Activated naive CD8-positive, alpha-beta T cell (primary cell): ENCODE data around the gene RBM15B.

ENCODE experiments used
- H3K27ac Mint-ChIP-seq: one replicate; pipeline ENCODE4 v1.8.0; 2021; ENCODE audit warnings: mixed read lengths
- H3K27me3 Mint-ChIP-seq: one replicate; pipeline ENCODE4 v1.8.0; 2021; ENCODE audit warnings: mixed read lengths
- H3K36me3 Mint-ChIP-seq: one replicate; pipeline ENCODE4 v1.8.0; 2021; ENCODE audit warnings: mixed read lengths
- H3K4me1 Mint-ChIP-seq: one replicate; pipeline ENCODE4 v1.8.0; 2021; ENCODE audit warnings: low read depth, mixed read lengths
- H3K4me3 Mint-ChIP-seq: one replicate; pipeline ENCODE4 v1.8.0; 2021; ENCODE audit warnings: mild to moderate bottlenecking, mixed read lengths
- H3K9me3 Mint-ChIP-seq: one replicate; pipeline ENCODE4 v1.8.0; 2021; ENCODE audit warnings: low read depth, mixed read lengths

The RBM15B gene

DNA sequence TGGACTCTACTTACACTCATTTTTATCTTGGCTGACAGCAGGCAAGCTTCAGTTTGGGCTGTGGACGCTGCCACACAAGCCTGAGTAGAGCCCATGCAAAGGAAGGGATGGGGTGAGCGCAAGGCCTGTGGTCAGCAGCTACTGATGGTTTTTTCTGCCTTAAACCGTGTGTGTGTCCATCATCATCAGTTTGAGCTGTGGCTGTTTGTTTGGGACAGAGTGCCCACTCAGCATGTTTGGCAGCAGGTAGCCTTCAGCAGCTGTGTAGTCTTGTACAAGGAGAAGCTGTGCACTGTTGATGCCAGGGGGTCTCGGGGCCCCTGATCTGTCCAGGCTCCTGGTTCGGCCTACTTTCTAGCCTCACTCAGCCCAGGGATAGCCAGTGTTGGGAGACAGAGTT is 3.5 kb downstream of the RBM15B start:
- H3K4me3 Mint-ChIP-seq: peak overlapping the region; percentile 76
- no peaks in the 10 kb centered on the region for H3K9me3 Mint-ChIP-seq
- no peaks in the 10 kb centered on the region for H3K27me3 Mint-ChIP-seq
- H3K4me1 Mint-ChIP-seq: peaks cover 44% of the 10 kb centered on the region
- peak overlapping the region; percentile 52 for H3K27ac Mint-ChIP-seq
- H3K36me3 Mint-ChIP-seq: peaks cover 11% of the 10 kb centered on the region

GRCh38 chr3:51395493-51396213 is 4.6 kb downstream of the RBM15B start:
- Mint-ChIP-seq H3K4me3 (peak overlapping the region; percentile 4), H3K9me3 (no peaks in the 10 kb centered on the region), H3K27ac (peak overlapping the region; percentile 86), H3K27me3 (no peaks in the 10 kb centered on the region), H3K36me3 (peaks cover 11% of the 10 kb centered on the region), H3K4me1 (peaks cover 38% of the 10 kb centered on the region)

- Mint-ChIP-seq H3K27ac (peak overlapping the region; percentile 86), H3K4me3 (no peak overlapping the region), H3K36me3 (peaks cover 11% of the 10 kb centered on the region), H3K27me3 (no peaks in the 10 kb centered on the region), H3K4me1 (peaks cover 36% of the 10 kb centered on the region), H3K9me3 (no peaks in the 10 kb centered on the region)
Measured at GRCh38 chr3:51396401-51396800, 5.3 kb downstream of the RBM15B start.

GRCh38 chr3:51397392-51397791 is 6.3 kb downstream of the RBM15B start:
- Mint-ChIP-seq H3K36me3 (peaks cover 13% of the 10 kb centered on the region), H3K4me1 (peaks cover 38% of the 10 kb centered on the region), H3K27ac (peak overlapping the region; percentile 70), H3K4me3 (no peak overlapping the region), H3K9me3 (no peaks in the 10 kb centered on the region), H3K27me3 (no peaks in the 10 kb centered on the region)

DNA sequence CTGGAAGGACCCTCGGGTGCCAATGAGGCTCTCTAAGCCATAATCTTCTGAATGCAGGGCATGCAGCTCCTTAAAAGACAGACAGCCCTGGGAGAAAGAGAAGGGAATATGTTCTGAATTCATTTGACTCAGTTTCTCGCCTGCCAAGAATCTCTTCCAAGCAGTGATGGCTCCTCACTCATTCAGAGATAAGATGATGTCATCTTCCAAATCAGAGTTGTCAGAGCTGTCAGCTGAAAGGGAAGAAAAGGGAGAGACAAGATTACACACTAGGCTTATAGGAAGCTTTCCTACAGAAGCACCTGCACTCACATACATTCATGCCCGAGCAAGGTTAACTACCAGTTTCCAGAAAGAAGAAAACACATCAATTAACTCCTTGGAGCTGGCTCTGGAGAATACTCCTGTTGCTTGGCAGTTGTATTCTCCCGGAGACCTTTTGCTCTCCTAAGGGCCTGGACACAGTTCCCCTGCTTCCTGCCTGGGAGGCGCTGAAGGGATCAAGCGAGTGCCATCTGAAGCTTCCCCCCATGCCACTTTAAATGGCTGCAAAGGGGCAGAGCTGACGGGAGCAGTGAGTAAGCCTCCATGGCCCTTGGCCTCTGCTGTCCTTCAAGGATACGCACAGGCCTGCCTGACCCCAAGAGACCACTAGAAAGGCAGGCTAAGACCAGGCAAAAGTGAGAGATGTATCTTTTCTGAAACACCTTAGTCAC is 7.7 kb downstream of the RBM15B start:
- Mint-ChIP-seq H3K4me3 (no peak overlapping the region), H3K9me3 (no peaks in the 10 kb centered on the region), H3K27me3 (no peaks in the 10 kb centered on the region), H3K4me1 (peaks cover 39% of the 10 kb centered on the region), H3K36me3 (peaks cover 11% of the 10 kb centered on the region), H3K27ac (peak overlapping the region; percentile 22)

- Mint-ChIP-seq H3K36me3 (peaks cover 5% of the 10 kb centered on the region), H3K4me1 (peaks cover 39% of the 10 kb centered on the region), H3K27ac (peak overlapping the region; percentile 68), H3K27me3 (no peaks in the 10 kb centered on the region), H3K4me3 (no peak overlapping the region), H3K9me3 (no peaks in the 10 kb centered on the region)
Measured at GRCh38 chr3:51400166-51400565, 9.1 kb downstream of the RBM15B start.

DNA sequence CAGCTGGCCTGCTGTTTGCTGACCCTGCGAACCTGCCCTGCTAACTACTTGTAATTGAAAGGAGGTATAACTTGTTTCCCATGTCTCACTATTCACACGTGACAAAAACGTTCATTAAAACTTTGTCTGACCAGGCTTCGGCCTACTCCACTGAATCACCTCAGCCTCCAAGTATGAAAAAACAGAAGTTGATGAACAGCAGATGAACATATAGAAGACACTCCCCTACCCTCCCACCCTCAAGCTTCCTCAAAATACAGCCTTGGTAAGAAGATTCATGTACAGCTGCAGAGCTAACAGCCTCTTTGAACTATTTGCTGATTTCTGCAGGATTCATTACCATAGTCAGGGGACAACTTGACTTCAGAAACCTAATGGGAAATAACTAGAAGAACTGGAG is 10.7 kb downstream of the RBM15B start:
- no peak overlapping the region for H3K27ac Mint-ChIP-seq
- H3K9me3 Mint-ChIP-seq: no peaks in the 10 kb centered on the region
- H3K36me3 Mint-ChIP-seq: peaks cover 2% of the 10 kb centered on the region
- H3K27me3 Mint-ChIP-seq: no peaks in the 10 kb centered on the region
- peaks cover 37% of the 10 kb centered on the region for H3K4me1 Mint-ChIP-seq
- H3K4me3 Mint-ChIP-seq: no peak overlapping the region

GRCh38 chr3:51403675-51404074 is 12.6 kb downstream of the RBM15B start:
- H3K27ac Mint-ChIP-seq: peak overlapping the region; percentile 61
- H3K4me3 Mint-ChIP-seq: no peak overlapping the region
- no peaks in the 10 kb centered on the region for H3K27me3 Mint-ChIP-seq
- peaks cover 2% of the 10 kb centered on the region for H3K36me3 Mint-ChIP-seq
- H3K9me3 Mint-ChIP-seq: no peaks in the 10 kb centered on the region
- peaks cover 44% of the 10 kb centered on the region for H3K4me1 Mint-ChIP-seq

DNA sequence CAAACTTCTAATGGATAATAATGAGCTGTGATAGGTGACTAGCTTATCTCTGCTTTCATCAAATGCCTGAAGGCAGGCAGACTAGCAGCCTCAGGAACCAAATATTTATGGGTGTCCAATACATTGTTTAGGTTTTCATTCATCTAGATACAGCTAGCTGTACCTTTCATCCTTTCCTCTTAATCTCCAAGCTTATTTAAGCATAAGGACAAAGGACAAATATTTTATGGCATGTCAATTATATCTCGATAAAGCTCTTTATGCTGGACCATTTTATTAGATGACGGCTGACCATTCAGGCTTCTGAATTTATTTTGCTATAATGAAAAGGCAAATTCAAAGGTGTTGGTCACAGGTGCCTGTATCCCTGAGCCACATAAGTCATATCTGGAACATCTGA is 16.9 kb downstream of the RBM15B start:
- Mint-ChIP-seq H3K9me3 (no peaks in the 10 kb centered on the region), H3K36me3 (peaks cover 2% of the 10 kb centered on the region)

DNA sequence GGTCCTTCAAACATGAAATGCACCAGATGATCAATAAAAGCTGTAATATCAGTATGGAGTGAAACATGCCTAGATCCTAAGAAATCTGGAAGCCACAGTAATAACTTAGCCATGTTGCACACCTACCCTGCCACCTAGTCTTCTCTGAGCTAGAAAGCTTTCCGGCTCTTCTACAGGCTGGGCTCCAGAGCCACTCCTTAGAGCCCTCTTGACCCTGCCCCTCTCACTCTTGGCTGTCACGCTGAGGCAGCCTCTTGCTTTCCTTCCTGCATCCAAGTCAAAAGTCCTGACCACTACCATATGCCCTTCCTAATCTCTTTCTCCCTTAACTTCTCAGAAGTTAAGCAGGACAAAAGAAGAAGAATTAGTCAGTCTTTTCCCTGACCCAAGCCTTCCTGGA is 17.7 kb downstream of the RBM15B start:
- Mint-ChIP-seq H3K9me3 (no peaks in the 10 kb centered on the region), H3K4me3 (no peak overlapping the region), H3K36me3 (peaks cover 4% of the 10 kb centered on the region), H3K4me1 (peaks cover 30% of the 10 kb centered on the region), H3K27ac (no peak overlapping the region), H3K27me3 (no peaks in the 10 kb centered on the region)

More for the DNA sequence above, 16.9 kb downstream of the RBM15B start:
- no peaks in the 10 kb centered on the region for H3K27me3 Mint-ChIP-seq
- H3K4me1 Mint-ChIP-seq: peaks cover 38% of the 10 kb centered on the region
- no peak overlapping the region for H3K27ac Mint-ChIP-seq
- H3K4me3 Mint-ChIP-seq: no peak overlapping the region

DNA sequence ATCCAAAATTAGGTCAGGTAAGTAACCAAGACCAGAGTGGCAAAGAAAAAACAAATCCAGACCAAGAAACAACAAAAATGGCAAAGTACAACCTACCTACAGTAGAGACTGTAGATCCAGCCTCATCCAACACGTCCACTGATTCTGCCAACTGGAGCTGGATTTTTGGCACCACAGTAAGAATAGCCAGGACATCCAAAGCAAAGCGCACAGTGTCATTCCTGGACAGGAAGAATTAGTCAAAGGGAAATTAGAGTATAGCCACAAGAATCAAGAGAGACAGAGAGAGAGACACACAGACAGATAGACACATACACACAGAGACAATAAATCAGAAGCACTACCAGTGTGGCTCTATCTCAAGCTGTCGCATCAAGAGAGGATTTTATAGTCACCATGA is 31.1 kb downstream of the RBM15B start:
- H3K27me3 Mint-ChIP-seq: no peaks in the 10 kb centered on the region
- no peaks in the 10 kb centered on the region for H3K36me3 Mint-ChIP-seq
- no peaks in the 10 kb centered on the region for H3K4me1 Mint-ChIP-seq
- H3K9me3 Mint-ChIP-seq: no peaks in the 10 kb centered on the region
- H3K4me3 Mint-ChIP-seq: no peak overlapping the region
- H3K27ac Mint-ChIP-seq: no peak overlapping the region

GRCh38 chr3:51426921-51427320 is 35.8 kb downstream of the RBM15B start:
- Mint-ChIP-seq H3K27ac (no peak overlapping the region), H3K4me3 (no peak overlapping the region), H3K4me1 (no peaks in the 10 kb centered on the region), H3K27me3 (no peaks in the 10 kb centered on the region), H3K9me3 (no peaks in the 10 kb centered on the region), H3K36me3 (no peaks in the 10 kb centered on the region)

DNA sequence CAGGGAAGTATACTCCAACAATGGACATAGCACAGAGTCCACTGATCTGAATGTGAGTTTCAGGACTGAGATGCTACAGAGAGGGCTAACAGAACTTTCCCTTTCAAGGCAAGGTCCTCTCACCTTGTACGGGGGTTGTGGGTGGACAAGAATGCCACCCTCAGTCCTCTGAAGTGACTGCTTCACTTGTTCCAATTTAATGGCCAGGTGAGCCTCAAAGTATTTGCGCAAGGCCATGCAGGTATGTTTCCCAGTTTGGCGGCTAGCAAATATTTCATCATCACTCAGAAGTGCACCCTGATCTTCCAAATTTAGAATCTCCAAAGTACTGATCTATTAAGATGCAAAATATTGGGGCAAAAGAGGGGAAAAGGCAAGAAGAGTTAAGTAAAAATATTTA is 38.1 kb downstream of the RBM15B start:
- H3K36me3 Mint-ChIP-seq: no peaks in the 10 kb centered on the region
- no peaks in the 10 kb centered on the region for H3K9me3 Mint-ChIP-seq
- H3K4me1 Mint-ChIP-seq: no peaks in the 10 kb centered on the region
- no peak overlapping the region for H3K27ac Mint-ChIP-seq
- no peaks in the 10 kb centered on the region for H3K27me3 Mint-ChIP-seq
- no peak overlapping the region for H3K4me3 Mint-ChIP-seq

DNA sequence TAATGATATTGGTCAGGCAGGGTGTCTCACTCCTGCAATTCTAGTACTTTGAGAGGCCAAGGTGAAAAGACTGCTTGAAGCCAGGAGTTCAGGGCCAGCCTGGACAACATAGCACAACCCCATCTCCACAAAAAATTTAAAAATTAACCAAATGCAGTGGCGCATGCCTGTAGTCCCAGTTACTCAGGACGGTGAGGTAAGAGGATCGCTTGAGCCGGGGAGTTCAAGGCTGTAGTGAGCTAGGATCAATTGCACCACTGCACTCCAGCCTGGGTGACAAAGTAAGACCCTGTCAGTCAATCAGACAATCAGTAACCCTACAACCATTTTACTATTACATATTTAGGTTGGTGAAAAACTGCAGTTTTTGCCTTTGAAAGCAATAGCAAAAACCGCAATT is 43.0 kb downstream of the RBM15B start:
- Mint-ChIP-seq H3K36me3 (peaks cover 2% of the 10 kb centered on the region), H3K4me3 (no peak overlapping the region), H3K4me1 (peaks cover 7% of the 10 kb centered on the region), H3K27ac (no peak overlapping the region), H3K9me3 (no peaks in the 10 kb centered on the region), H3K27me3 (no peaks in the 10 kb centered on the region)

DNA sequence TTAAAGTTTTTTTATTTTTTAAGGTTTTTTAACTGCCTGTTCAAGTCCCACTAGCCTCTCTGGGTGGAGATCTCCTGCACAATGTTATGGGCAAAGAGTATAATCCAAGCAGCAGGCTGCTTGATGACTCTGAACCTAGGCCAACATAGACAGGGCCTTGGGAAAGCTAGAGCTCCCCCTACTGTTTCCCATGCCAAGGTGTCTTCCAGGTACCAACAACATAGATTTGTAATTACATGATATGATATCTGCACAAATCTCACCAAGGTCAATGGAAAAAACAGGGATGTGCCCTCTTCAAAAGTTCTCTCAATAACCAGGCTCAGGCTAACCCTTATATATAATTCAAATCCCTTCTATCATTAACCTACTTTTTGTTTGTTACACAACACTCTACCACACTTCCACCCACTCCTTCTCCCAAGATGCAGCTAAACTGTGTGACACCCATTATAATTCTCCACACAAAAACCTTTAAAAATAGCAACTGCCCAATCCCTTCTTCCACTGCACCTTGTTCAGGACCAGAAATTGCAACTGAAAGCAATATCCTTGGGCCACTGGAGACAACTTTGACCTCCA is 43.8 kb downstream of the RBM15B start:
- H3K27ac Mint-ChIP-seq: no peak overlapping the region
- peaks cover 7% of the 10 kb centered on the region for H3K4me1 Mint-ChIP-seq
- H3K36me3 Mint-ChIP-seq: peaks cover 2% of the 10 kb centered on the region

More for the DNA sequence above, 43.8 kb downstream of the RBM15B start:
- Mint-ChIP-seq H3K27me3 (no peaks in the 10 kb centered on the region), H3K9me3 (no peaks in the 10 kb centered on the region), H3K4me3 (no peak overlapping the region)
